GM20000 (cell line): ENCODE data around the gene SHISAL1.

Experiments used
- DNase-seq: peaks from one replicate; pipeline ENCODE4 v3.0.0; 2012; ENCODE audit warnings: low spot score
- CTCF ChIP-seq: IDR thresholded peaks from 2 replicates; pipeline ENCODE4 v1.5.1; 2012; ENCODE audit warnings: mild to moderate bottlenecking, control low read depth; ENCODE audit errors: extremely low read depth, missing control alignments

The SHISAL1 gene

DNA sequence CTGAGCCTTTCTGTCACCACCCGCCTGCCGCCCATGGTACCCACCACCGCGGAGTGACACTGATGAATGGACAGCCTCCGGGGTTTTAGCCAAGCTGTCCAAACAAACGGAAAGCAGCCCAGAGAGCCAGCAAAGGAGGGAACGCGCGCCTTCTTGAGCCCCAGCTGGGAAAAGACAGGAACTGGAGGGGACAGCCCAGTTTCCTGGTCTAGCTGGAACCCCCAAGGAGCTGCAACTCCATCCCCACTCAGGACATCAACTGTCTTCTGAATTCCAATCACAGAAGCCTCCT lies 33.7 kb downstream of the SHISAL1 start:
- no peak for TF ChIP-seq CTCF
- no peak for DNase-seq

DNA sequence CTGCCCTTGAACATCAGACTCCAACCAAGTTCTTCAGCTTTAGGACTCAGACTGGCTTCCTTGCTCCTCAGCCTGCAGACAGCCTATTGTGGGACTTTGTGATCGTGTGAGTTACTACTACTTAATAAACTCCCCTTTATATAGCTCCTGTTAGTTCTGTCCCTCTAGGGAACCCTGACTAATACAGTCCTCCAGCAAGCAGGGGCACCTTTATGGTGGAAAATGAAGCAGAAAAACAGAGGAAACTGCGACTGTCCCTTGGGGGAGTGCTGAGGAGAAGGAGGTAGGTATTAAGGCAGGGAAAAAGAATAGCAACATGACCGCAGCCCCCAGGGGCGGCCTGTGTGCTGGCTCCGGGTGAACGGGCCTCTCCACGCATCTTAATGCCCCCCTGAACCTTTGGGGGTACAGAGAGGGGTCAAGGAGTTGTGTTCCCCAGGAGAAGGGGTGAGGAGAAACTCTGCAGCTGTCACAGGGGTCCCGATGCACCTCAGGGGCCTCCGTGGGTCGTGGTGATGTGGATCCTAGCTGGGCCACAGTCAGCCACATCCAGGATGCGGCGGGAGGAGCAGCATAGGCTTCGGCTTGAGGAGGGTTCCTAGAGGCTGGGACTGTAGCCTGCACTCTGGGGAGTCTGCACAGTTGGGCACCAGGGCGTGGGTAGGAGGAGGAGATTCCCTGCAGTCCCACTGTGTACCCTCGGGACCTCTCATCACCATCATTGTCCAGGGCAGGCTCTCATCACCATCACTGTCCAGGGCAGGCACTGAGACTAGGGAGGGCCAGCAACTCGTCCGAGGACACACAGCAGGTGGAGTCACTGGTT lies 34.3 kb downstream of the SHISAL1 start:
- no peak for TF ChIP-seq CTCF
- DNase-seq, result no peak

GRCh38 chr22:44277386-44278135 lies 35.2 kb downstream of the SHISAL1 start:
- DNase-seq, result no peak
- no peak for TF ChIP-seq CTCF

DNA sequence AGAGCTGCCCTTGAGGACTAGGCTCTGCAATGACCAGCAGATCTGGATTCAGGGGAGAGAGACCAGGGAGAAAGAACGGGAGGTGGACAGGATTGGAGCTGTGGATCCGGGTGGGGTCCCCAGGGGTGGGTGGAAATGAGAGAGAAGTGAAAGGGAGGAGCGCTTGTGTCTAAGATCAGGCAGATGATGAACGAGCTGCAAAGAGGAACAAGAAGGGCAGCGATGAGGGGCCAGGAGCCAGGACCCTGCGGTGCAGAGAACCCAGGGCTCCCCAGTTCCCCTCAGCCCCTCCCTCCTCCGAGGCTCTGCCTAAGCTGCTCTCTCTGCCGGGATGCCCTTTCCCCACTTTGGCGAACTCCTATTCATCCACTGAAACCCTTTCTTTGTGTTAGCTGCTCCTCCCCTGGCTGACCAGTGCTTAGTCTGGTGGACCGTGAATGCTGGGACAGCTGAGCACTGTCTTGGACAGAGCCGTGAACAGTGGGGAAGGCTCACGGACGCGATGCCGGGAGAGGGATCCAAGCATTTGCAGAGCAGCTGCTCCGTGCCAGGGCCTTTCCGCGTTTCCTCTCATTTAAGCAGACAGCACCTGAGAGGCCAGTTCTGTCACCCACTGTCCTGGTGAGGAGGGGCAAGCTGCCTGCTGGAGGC lies 35.9 kb downstream of the SHISAL1 start:
- TF ChIP-seq CTCF, result no peak

DNA sequence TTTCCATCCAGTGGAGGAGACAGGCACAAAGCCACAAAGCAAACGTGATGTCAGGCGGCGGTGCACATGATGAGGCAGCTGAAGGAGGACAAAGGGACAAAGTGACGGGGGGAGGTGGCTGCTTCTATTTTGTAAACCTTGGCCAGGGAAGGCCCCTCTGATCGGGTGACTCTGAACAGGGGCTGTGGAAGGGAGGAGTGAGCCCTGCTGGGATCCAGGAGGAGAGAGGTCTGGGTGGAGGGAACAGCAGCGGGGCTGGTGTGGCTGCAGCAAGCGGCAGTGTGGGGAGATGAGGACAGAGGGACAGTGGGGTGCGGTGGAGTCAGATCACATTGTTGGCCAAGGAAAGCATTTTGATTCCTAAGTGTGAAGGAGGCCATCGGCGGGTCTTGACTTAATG lies 36.7 kb downstream of the SHISAL1 start:
- DNase-seq, result no peak
- no peak for TF ChIP-seq CTCF

More for the DNA sequence above, 35.9 kb downstream of the SHISAL1 start:
- DNase-seq, result no peak

GRCh38 chr22:44275631-44275995 lies 37.1 kb downstream of the SHISAL1 start:
- DNase-seq, result no peak
- TF ChIP-seq CTCF, result no peak

DNA sequence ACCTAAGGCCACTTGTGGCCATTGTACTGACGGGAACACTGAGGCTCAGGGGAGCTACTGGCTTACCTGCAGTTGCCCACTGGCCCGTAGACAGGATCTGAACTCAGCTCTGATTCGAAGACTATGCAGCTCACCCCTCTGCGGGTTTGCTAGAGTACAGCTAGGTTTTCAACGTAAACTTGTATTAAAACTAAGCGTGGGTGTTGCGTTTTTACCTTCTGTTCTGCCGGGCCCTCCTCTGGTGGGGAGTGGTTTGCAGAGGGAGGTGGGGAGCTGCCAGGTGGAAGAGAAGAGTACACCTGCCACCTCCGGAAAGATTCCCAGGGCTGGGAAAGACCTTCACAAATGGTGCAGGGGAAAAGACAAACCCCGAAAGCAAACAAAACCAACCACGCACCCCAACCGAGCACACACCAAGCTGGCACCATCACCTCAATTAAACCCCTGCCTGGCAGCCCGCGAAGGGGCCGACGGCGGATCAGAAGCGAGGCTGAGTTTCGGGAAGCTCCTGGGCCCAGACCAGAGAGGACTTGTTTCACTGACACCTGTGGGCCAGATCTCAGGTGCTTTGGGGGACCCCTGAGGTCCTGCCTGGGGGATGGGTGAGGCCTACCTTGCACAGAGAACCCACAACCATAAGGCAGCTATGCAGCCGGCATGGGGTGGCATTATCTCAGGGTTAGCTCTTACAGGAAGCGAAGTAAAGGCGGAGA lies 37.7 kb downstream of the SHISAL1 start:
- no peak for DNase-seq
- TF ChIP-seq CTCF, result no peak
